ENCODE results near the gene RNF220. TPM values are rescaled to one million over a fixed set of nuclear protein-coding genes. Genes with fewer than 3 reads are reported as not detected.

RNF220 gene
- total and polyA plus RNA-seq, 2 of the 13 experiments (the other 11 are each of a cell fraction or from before 2014, with no cell fraction given): 48.2 to 72.1 TPM

DNA sequence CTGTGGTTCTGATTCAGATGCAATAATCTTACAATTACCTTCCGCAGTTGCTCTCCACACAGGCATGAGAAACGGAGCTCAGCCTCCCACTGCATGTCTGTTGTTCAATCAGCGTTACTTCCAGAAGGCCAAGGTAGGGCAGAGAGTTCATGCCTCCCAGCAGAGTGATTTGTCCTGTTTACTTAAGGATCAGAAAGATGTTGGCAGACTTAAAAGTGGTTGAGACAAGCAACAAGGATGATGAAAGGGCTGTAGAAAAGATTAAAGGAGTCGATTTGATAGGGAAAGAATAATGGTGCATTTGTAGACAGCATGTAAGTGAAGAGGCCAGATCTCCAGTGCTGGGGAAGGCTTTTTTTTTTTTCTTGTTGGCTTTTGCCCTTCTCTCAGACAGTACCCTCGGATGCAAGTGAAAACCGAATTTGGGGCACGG, 296.1 kb downstream of the RNF220 start (continued):
- TF ChIP-seq, protein P1, sequence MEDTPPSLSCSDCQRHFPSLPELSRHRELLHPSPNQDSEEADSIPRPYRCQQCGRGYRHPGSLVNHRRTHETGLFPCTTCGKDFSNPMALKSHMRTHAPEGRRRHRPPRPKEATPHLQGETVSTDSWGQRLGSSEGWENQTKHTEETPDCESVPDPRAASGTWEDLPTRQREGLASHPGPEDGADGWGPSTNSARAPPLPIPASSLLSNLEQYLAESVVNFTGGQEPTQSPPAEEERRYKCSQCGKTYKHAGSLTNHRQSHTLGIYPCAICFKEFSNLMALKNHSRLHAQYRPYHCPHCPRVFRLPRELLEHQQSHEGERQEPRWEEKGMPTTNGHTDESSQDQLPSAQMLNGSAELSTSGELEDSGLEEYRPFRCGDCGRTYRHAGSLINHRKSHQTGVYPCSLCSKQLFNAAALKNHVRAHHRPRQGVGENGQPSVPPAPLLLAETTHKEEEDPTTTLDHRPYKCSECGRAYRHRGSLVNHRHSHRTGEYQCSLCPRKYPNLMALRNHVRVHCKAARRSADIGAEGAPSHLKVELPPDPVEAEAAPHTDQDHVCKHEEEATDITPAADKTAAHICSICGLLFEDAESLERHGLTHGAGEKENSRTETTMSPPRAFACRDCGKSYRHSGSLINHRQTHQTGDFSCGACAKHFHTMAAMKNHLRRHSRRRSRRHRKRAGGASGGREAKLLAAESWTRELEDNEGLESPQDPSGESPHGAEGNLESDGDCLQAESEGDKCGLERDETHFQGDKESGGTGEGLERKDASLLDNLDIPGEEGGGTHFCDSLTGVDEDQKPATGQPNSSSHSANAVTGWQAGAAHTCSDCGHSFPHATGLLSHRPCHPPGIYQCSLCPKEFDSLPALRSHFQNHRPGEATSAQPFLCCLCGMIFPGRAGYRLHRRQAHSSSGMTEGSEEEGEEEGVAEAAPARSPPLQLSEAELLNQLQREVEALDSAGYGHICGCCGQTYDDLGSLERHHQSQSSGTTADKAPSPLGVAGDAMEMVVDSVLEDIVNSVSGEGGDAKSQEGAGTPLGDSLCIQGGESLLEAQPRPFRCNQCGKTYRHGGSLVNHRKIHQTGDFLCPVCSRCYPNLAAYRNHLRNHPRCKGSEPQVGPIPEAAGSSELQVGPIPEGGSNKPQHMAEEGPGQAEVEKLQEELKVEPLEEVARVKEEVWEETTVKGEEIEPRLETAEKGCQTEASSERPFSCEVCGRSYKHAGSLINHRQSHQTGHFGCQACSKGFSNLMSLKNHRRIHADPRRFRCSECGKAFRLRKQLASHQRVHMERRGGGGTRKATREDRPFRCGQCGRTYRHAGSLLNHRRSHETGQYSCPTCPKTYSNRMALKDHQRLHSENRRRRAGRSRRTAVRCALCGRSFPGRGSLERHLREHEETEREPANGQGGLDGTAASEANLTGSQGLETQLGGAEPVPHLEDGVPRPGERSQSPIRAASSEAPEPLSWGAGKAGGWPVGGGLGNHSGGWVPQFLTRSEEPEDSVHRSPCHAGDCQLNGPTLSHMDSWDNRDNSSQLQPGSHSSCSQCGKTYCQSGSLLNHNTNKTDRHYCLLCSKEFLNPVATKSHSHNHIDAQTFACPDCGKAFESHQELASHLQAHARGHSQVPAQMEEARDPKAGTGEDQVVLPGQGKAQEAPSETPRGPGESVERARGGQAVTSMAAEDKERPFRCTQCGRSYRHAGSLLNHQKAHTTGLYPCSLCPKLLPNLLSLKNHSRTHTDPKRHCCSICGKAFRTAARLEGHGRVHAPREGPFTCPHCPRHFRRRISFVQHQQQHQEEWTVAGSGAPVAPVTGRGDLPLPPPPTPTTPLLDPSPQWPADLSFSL (CRISPR knock-in tag; IDR thresholded peaks at IDR 0.05): no peak
- TF ChIP-seq KAT2B (IDR thresholded peaks at IDR 0.05; ENCODE audit: borderline replicate concordance, low read depth, low read length): no peak
- TF ChIP-seq ZNF605 (CRISPR knock-in tag; IDR thresholded peaks at IDR 0.05): no peak
- no peak for TF ChIP-seq ZNF570 (CRISPR knock-in tag; IDR thresholded peaks at IDR 0.05; ENCODE audit: borderline replicate concordance)
- TF ChIP-seq, protein P2, sequence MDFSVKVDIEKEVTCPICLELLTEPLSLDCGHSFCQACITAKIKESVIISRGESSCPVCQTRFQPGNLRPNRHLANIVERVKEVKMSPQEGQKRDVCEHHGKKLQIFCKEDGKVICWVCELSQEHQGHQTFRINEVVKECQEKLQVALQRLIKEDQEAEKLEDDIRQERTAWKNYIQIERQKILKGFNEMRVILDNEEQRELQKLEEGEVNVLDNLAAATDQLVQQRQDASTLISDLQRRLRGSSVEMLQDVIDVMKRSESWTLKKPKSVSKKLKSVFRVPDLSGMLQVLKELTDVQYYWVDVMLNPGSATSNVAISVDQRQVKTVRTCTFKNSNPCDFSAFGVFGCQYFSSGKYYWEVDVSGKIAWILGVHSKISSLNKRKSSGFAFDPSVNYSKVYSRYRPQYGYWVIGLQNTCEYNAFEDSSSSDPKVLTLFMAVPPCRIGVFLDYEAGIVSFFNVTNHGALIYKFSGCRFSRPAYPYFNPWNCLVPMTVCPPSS (IDR thresholded peaks at IDR 0.05): no peak
- TF ChIP-seq REXO4 (CRISPR knock-in tag; IDR thresholded peaks at IDR 0.05; ENCODE audit: borderline replicate concordance): no peak
- TF ChIP-seq, protein P3, sequence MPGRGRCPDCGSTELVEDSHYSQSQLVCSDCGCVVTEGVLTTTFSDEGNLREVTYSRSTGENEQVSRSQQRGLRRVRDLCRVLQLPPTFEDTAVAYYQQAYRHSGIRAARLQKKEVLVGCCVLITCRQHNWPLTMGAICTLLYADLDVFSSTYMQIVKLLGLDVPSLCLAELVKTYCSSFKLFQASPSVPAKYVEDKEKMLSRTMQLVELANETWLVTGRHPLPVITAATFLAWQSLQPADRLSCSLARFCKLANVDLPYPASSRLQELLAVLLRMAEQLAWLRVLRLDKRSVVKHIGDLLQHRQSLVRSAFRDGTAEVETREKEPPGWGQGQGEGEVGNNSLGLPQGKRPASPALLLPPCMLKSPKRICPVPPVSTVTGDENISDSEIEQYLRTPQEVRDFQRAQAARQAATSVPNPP (CRISPR knock-in tag; IDR thresholded peaks at IDR 0.05): no peak
- peak; percentile 42 for TF ChIP-seq TEAD3 (CRISPR knock-in tag; optimal IDR thresholded peaks at IDR 0.05; ENCODE audit: borderline replicate concordance)
- no peak for TF ChIP-seq REL (CRISPR knock-in tag; conservative IDR thresholded peaks at IDR 0.05)
- TF ChIP-seq MED1 (CRISPR knock-in tag; IDR thresholded peaks at IDR 0.05): peak; percentile 47; the same call in 1 of the 2 replicates
- TF ChIP-seq, protein P4, sequence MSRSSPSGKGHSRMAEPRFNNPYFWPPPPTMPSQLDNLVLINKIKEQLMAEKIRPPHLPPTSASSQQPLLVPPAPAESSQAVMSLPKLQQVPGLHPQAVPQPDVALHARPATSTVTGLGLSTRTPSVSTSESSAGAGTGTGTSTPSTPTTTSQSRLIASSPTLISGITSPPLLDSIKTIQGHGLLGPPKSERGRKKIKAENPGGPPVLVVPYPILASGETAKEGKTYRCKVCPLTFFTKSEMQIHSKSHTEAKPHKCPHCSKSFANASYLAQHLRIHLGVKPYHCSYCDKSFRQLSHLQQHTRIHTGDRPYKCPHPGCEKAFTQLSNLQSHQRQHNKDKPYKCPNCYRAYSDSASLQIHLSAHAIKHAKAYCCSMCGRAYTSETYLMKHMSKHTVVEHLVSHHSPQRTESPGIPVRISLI (CRISPR knock-in tag; IDR thresholded peaks at IDR 0.05; ENCODE audit: borderline replicate concordance): peak; percentile 89
- no peak for TF ChIP-seq AGO1 (IDR thresholded peaks at IDR 0.05; ENCODE audit: low read depth, low read length, poor library complexity, severe bottlenecking)
- TF ChIP-seq, protein P5, sequence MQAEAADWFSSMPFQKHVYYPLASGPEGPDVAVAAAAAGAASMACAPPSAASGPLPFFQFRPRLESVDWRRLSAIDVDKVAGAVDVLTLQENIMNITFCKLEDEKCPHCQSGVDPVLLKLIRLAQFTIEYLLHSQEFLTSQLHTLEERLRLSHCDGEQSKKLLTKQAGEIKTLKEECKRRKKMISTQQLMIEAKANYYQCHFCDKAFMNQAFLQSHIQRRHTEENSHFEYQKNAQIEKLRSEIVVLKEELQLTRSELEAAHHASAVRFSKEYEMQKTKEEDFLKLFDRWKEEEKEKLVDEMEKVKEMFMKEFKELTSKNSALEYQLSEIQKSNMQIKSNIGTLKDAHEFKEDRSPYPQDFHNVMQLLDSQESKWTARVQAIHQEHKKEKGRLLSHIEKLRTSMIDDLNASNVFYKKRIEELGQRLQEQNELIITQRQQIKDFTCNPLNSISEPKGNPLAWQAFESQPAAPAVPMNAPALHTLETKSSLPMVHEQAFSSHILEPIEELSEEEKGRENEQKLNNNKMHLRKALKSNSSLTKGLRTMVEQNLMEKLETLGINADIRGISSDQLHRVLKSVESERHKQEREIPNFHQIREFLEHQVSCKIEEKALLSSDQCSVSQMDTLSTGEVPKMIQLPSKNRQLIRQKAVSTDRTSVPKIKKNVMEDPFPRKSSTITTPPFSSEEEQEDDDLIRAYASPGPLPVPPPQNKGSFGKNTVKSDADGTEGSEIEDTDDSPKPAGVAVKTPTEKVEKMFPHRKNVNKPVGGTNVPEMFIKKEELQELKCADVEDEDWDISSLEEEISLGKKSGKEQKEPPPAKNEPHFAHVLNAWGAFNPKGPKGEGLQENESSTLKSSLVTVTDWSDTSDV (CRISPR knock-in tag; IDR thresholded peaks at IDR 0.05): no peak
- no peak for TF ChIP-seq ZNF432 (CRISPR knock-in tag; IDR thresholded peaks at IDR 0.05; ENCODE audit: borderline replicate concordance)
- no peak for TF ChIP-seq ZFAT (CRISPR knock-in tag; conservative IDR thresholded peaks at IDR 0.05)
- TF ChIP-seq, protein P6, sequence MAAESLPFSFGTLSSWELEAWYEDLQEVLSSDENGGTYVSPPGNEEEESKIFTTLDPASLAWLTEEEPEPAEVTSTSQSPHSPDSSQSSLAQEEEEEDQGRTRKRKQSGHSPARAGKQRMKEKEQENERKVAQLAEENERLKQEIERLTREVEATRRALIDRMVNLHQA (CRISPR knock-in tag; IDR thresholded peaks at IDR 0.05): no peak
